OCI-LY7 (cell line): ENCODE data around the gene PDSS2. TPM values are rescaled to one million over a fixed set of nuclear protein-coding genes. Genes with fewer than 3 reads are reported as not detected.

Experiments used
- BruUV-seq: library from RNA; stranded (reverse); fragments of 400-500 nt; replicated peaks from 2 replicates; lab custom pipeline; 2021; lab: Mats Ljungman, UMichigan
- CTCF ChIA-PET: fragments of 300-600 bp; sonication (Branson Sonifier 250); formaldehyde crosslinking; loops from one replicate; lab custom pipeline; 2022; ENCODE audit warnings: antibody characterized with exemption; ENCODE audit not compliant: unreplicated experiment; lab: Charles Lee
- POLR2A ChIA-PET: fragments of 300-600 bp; sonication (Branson Sonifier 250); formaldehyde crosslinking; loops from one replicate; lab custom pipeline; 2022; ENCODE audit warnings: antibody characterized with exemption; lab: Charles Lee
- DNase-seq: peaks from one replicate; pipeline ENCODE4 v3.0.0-alpha.2; 2015; ENCODE audit warnings: low spot score
- H2AFZ ChIP-seq: fragments of 200-600 bp; sonication (generic), shearing (Covaris generic); 2 replicates; pipeline ENCODE4 v1.6.1; 2014; ENCODE audit warnings: mild to moderate bottlenecking, antibody characterized with exemption, low read length, moderate library complexity
- H3K27ac ChIP-seq: fragments of 200-600 bp; sonication (generic); 2 replicates; pipeline ENCODE4 v1.5.1; 2014; ENCODE audit warnings: mixed run types, low read depth, mild to moderate bottlenecking, moderate library complexity, low read length, inconsistent platforms; ENCODE audit not compliant: poor library complexity, severe bottlenecking
- H3K36me3 ChIP-seq: fragments of 200-600 bp; sonication (generic); 2 replicates; pipeline ENCODE4 v1.6.1; 2014; ENCODE audit warnings: mild to moderate bottlenecking, antibody characterized with exemption, low read length, moderate library complexity, mixed read lengths; ENCODE audit not compliant: insufficient read depth
- H3K4me1 ChIP-seq: fragments of 200-600 bp; sonication (generic); 2 replicates; pipeline ENCODE4 v1.5.1; 2014; ENCODE audit warnings: mild to moderate bottlenecking, low read length; ENCODE audit not compliant: insufficient read depth, poor library complexity, severe bottlenecking
- H3K4me2 ChIP-seq: fragments of 200-600 bp; sonication (generic); 2 replicates; pipeline ENCODE4 v1.6.1; 2014; ENCODE audit warnings: mild to moderate bottlenecking, low read length
- H3K4me3 ChIP-seq: fragments of 200-600 bp; sonication (generic); 2 replicates; pipeline ENCODE4 v1.5.1; 2014; ENCODE audit warnings: mild to moderate bottlenecking, low read depth, low read length; ENCODE audit not compliant: poor library complexity, severe bottlenecking
- H3K79me2 ChIP-seq: fragments of 200-600 bp; sonication (generic); 2 replicates; pipeline ENCODE4 v1.6.1; 2016; ENCODE audit warnings: low read depth, mild to moderate bottlenecking, low read length, moderate library complexity, mixed read lengths; ENCODE audit not compliant: insufficient read depth
- H3K9me2 ChIP-seq: fragments of 200-600 bp; sonication (generic); 2 replicates; pipeline ENCODE4 v1.6.1; 2016; ENCODE audit warnings: mild to moderate bottlenecking, low read length, mixed read lengths; ENCODE audit not compliant: insufficient read depth
- H3K9me3 ChIP-seq: fragments of 200-600 bp; sonication (generic); 2 replicates; pipeline ENCODE4 v1.6.1; 2014; ENCODE audit warnings: mild to moderate bottlenecking, mixed run types, low read length, mixed read lengths
- H4K20me1 ChIP-seq: fragments of 200-600 bp; sonication (generic); 2 replicates; pipeline ENCODE4 v1.6.1; 2014; ENCODE audit warnings: mild to moderate bottlenecking, antibody characterized with exemption, low read length, moderate library complexity, mixed read lengths; ENCODE audit not compliant: insufficient read depth
- EZH2phosphoT487 ChIP-seq: fragments of 200-600 bp; sonication (generic); IDR thresholded peaks from 2 replicates; pipeline ENCODE4 v1.6.1; 2018; ENCODE audit warnings: low read depth, borderline replicate concordance, mild to moderate bottlenecking, mixed run types, antibody characterized with exemption, low read length, moderate library complexity, mixed read lengths
- intact Hi-C: fragments of 100-400 bp; cut with micrococcal nuclease; formaldehyde crosslinking; loops from one replicate; pipeline ENCODE4 v1.10.0; 2022; ENCODE audit not compliant: unreplicated experiment
- total RNA-seq, 2 experiments: library from RNA; depleted of rRNA in 1 of 2; stranded (reverse); fragments of >200 nt in 1 of 2; shearing (Covaris generic) in 1 of 2; gene quantifications; 2 replicates each; pipeline ENCODE4 v1.2.3, GENCODE V29; 2014 to 2022
- TF ChIP-seq, protein P1 (sequence below): fragments of 200-600 bp; sonication (generic); conservative IDR thresholded peaks from 2 replicates; pipeline ENCODE4 v1.5.1; 2014; ENCODE audit warnings: mild to moderate bottlenecking, antibody characterized with exemption, low read length, moderate library complexity, mixed read lengths

The PDSS2 gene
- total RNA-seq, 2 experiments from 2014 or later = 14.7 to 24.9 TPM

DNA sequence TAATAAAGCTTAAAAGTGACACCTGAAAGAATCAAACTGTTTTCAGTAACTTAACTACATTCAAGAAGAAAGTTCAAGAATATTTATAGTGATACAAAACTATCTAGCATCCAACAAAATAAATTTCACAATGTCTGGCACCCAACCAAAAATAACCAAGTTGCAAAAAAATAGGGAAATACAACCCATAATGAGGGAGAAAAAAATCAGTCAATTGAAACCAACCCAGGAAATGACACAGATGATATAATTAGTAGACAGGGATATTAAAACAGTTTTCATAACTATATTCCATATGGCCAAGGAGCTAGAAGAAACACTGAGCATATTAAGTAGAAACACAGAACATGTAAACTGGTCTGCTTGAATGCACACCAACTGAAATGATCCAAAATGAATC, 223.9 kb downstream of the PDSS2 start:
- POLR2A ChIA-PET = interaction anchor here (0.7 to 1.4 kb wide), 2 partner anchors 30 to 80 kb away, joined by 3 to 6 read pairs; no protein-coding TSS in a partner anchor
- intact Hi-C loops = no loop called here
- H3K27ac ChIP-seq = no peak overlapping the region
- no peak overlapping the region for H3K4me3 ChIP-seq
- no peaks in the 10 kb centered on the region for H3K4me1 ChIP-seq
- H3K9me2 ChIP-seq = no peaks in the 10 kb centered on the region
- no peak overlapping the region for H3K4me2 ChIP-seq
- H3K36me3 ChIP-seq = peaks cover 18% of the 10 kb centered on the region
- no peak overlapping the region for H2AFZ ChIP-seq
- CTCF ChIA-PET = no interaction called here
- no peaks in the 10 kb centered on the region for H4K20me1 ChIP-seq
- no peak for DNase-seq
- no TSS peak for BruUV-seq
- TF ChIP-seq, protein P1, sequence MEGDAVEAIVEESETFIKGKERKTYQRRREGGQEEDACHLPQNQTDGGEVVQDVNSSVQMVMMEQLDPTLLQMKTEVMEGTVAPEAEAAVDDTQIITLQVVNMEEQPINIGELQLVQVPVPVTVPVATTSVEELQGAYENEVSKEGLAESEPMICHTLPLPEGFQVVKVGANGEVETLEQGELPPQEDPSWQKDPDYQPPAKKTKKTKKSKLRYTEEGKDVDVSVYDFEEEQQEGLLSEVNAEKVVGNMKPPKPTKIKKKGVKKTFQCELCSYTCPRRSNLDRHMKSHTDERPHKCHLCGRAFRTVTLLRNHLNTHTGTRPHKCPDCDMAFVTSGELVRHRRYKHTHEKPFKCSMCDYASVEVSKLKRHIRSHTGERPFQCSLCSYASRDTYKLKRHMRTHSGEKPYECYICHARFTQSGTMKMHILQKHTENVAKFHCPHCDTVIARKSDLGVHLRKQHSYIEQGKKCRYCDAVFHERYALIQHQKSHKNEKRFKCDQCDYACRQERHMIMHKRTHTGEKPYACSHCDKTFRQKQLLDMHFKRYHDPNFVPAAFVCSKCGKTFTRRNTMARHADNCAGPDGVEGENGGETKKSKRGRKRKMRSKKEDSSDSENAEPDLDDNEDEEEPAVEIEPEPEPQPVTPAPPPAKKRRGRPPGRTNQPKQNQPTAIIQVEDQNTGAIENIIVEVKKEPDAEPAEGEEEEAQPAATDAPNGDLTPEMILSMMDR = no peak
- TF ChIP-seq EZH2phosphoT487 = no peak
- H3K9me3 ChIP-seq = no peaks in the 10 kb centered on the region
- H3K79me2 ChIP-seq = no peaks in the 10 kb centered on the region

DNA sequence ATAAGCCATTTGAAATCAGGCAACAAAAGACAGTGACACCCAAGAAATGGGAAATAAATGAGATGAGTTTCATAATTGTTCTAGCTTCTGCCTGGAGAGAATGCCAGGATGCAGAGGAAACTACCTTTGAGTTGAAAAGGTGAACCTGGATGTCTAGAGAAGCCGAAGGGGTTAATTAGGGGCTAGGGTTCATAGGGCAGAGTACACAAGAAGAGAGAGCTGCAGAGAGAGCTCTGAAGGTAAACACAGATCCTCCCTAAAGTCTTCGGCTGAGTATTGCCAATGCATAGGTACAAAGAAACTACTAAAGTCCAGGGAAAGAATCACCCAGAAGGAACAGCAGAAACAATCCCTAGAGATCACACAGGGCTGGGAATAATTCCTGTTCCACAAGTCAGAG, 224.4 kb downstream of the PDSS2 start:
- DNase-seq = no peak
- TF ChIP-seq EZH2phosphoT487 = no peak
- TF ChIP-seq, protein P1 = no peak
- H3K4me3 ChIP-seq = no peak overlapping the region
- ChIA-PET CTCF (no interaction called here), POLR2A (interaction anchor here (1.4 kb wide), 1 partner anchor 30 kb away, joined by 3 read pairs; no protein-coding TSS in a partner anchor)
- no peak overlapping the region for H3K4me2 ChIP-seq
- H4K20me1 ChIP-seq = no peaks in the 10 kb centered on the region
- intact Hi-C loops = no loop called here
- H2AFZ ChIP-seq = no peak overlapping the region
- H3K79me2 ChIP-seq = no peaks in the 10 kb centered on the region
- H3K4me1 ChIP-seq = no peaks in the 10 kb centered on the region
- H3K36me3 ChIP-seq = peaks cover 18% of the 10 kb centered on the region
- H3K27ac ChIP-seq = no peak overlapping the region
- H3K9me3 ChIP-seq = no peaks in the 10 kb centered on the region
- no TSS peak for BruUV-seq
- no peaks in the 10 kb centered on the region for H3K9me2 ChIP-seq

DNA sequence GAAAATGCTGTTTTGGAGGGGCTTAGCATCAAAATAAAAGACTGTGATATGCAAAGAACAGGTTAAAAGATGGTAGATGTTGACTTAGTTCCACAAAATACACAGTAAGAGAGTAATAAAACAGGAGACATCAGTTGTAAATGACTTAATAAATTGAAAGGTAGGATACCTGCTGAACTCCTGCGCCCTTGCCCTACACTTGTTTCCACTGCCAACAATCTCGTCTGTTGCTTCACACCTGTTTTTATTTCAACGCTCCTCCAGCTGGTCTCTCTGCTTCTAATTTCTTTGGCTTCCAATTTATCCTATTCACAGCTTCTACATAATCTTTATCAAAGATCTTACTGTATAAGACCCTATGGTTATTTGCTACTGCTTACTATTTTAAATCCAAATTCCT, 228.1 kb downstream of the PDSS2 start:
- TF ChIP-seq EZH2phosphoT487 = no peak
- TF ChIP-seq, protein P1 = no peak
- Histone ChIP-seq H2AFZ (no peak overlapping the region), H3K9me3 (no peaks in the 10 kb centered on the region), H3K27ac (no peak overlapping the region), H3K9me2 (no peaks in the 10 kb centered on the region), H3K4me1 (no peaks in the 10 kb centered on the region), H3K79me2 (no peaks in the 10 kb centered on the region), H3K4me3 (no peak overlapping the region), H4K20me1 (no peaks in the 10 kb centered on the region), H3K4me2 (no peak overlapping the region), H3K36me3 (peaks cover 5% of the 10 kb centered on the region)
- CTCF ChIA-PET = no interaction called here
- POLR2A ChIA-PET = no interaction called here
- DNase-seq = no peak
- BruUV-seq = no TSS peak
- intact Hi-C loops = no loop called here
